IPS DF 6.9 (cell line): ENCODE results near the gene SDR9C7.
"Not testable (repeated sequence)": the region's sequence is repeated elsewhere in the genome, so short reads cannot be mapped to it uniquely, and the experiment has no call there.

Source experiments
- DNase-seq: peaks from one replicate; pipeline ENCODE4 v3.0.0-alpha.2; 2013; ENCODE audit warnings: low read depth, low spot score
- H3K27ac ChIP-seq: one replicate; pipeline ENCODE4 v1.5.1; 2013; ENCODE audit warnings: low read length, control low read depth
- H3K27me3 ChIP-seq: 2 replicates; pipeline ENCODE4 v1.6.1; 2013; ENCODE audit warnings: mild to moderate bottlenecking, low read length; ENCODE audit not compliant: control insufficient read depth, insufficient read depth
- H3K36me3 ChIP-seq: 2 replicates; pipeline ENCODE4 v1.6.1; 2013; ENCODE audit warnings: low read length; ENCODE audit not compliant: control insufficient read depth, insufficient read depth
- H3K4me1 ChIP-seq: 2 replicates; pipeline ENCODE4 v1.6.1; 2013; ENCODE audit warnings: low read length; ENCODE audit not compliant: control insufficient read depth, insufficient read depth
- H3K4me3 ChIP-seq: 2 replicates; pipeline ENCODE4 v1.5.1; 2013; ENCODE audit warnings: mild to moderate bottlenecking, low read length
- H3K9me3 ChIP-seq: 2 replicates; pipeline ENCODE4 v1.6.1; 2013; ENCODE audit warnings: low read length, inconsistent platforms; ENCODE audit not compliant: control insufficient read depth, insufficient read depth
- WGBS: extraction: QIAGEN DNeasy Blood & Tissue Kit; methylation state at CpG from one replicate; pipeline ENCODE4 v1.1.7; 2013; ENCODE audit warnings: mixed read lengths, missing lambda C conversion rate; ENCODE audit not compliant: insufficient read length, insufficient coverage; 5-methylcytosine and 5-hydroxymethylcytosine counted together

SDR9C7 gene

DNA sequence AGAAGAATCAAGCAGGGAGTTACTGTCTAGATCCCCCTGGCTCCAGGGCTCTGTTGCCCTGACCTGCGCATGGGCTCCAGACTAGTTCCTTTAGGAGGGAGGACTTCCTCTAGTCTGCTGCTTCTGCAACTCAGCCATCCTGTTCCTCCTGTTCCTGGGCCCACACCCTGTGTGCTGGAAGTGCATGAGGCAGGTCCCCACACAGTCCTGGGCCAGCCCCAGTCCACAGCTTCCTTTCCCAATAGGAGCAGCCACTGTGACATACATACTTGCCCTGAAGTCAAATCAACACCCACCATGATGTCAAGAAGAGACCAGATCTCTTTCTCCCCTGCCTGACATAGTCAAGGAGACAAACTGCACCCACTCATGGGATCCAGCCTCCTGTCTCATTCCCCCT, 1.3 kb downstream of the SDR9C7 start:
- DNase-seq = no peak
- WGBS = no CpG with 5 or more reads among the region's 1 CpG
- Histone ChIP-seq H3K4me3 (no peak overlapping the region), H3K9me3 (no peaks in the 10 kb centered on the region), H3K27me3 (no peaks in the 10 kb centered on the region), H3K36me3 (no peaks in the 10 kb centered on the region), H3K4me1 (no peaks in the 10 kb centered on the region; the same call in 1 of the 2 replicates), H3K27ac (no peak overlapping the region)

DNA sequence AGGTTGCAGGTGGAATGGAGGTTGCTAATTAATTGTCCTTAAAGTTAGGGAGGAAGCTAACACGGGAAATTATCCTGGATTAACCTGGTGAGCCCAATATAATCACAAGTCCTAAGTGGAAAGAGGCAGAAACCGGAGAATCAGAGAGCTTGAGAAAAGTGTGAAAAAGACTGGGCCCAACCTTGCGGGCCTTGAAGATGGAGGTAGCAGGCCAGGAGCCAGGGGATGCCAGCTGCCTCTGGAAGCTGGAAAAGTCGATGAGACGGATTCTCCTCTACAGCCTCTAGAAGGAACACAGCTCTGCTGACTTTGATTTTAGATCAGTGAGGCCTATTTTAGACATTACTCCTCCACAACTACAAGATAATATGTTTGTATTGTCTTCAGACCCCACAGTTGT, 2.1 kb downstream of the SDR9C7 start:
- Histone ChIP-seq H3K27ac (no peak overlapping the region), H3K27me3 (no peaks in the 10 kb centered on the region), H3K9me3 (no peaks in the 10 kb centered on the region), H3K4me1 (no peaks in the 10 kb centered on the region; the same call in 1 of the 2 replicates), H3K4me3 (no peak overlapping the region), H3K36me3 (no peaks in the 10 kb centered on the region)
- no CpG with 5 or more reads among the region's 5 CpGs for WGBS
- DNase-seq = no peak

DNA sequence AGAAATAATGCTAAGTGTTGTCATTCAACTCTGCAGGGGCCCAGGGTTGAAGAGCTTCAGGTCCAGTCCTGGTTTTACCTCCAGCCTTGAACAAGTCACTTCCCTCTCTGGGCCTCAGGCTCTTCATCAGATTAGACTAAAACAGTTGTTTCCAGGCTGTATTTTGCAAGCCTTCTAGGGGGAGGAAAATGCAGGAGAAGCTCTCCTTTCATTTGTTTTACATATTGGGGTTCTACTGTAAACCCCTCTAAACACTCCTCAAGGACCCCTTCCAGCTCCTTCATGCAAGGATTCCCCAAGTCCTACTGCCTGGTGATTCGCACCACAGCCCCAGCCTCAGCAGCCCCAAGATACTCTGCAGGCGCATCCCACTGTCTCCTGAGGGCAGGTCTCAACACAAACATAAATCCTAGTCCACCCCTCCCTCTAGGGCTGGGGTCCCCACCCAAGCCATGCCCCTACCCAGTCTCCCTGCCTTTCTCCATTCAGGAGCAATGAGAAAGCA, 2.7 kb downstream of the SDR9C7 start:
- no peaks in the 10 kb centered on the region for H3K27me3 ChIP-seq

DNA sequence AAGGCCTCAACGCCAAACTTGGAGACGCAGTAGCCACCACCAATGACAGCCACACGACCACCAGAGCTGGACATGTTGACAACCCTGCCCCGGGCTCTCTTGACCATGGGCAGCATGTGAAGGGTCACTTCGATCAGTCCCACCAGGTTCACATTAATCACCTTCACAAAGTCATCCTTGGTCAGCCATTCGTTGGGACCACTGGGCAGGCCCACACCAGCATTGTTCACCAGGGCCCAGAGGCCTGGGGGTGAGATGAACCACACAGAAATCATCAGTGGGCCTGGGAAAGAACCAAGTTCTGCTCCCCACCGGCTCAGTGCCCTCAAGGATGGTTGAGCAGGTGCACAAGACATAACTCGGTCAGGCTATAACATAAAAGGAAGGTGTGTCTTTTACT, 4.0 kb downstream of the SDR9C7 start:
- no CpG with 5 or more reads among the region's 8 CpGs for WGBS
- DNase-seq = no peak
- no peaks in the 10 kb centered on the region; the same call in 1 of the 2 replicates for H3K4me1 ChIP-seq

More for the DNA sequence above, 2.7 kb downstream of the SDR9C7 start:
- WGBS = no CpG with 5 or more reads among the region's 2 CpGs
- H3K4me1 ChIP-seq = no peaks in the 10 kb centered on the region; the same call in 1 of the 2 replicates
- H3K36me3 ChIP-seq = no peaks in the 10 kb centered on the region
- no peak overlapping the region for H3K27ac ChIP-seq
- H3K4me3 ChIP-seq = no peak overlapping the region
- no peaks in the 10 kb centered on the region for H3K9me3 ChIP-seq
- peak; percentile 25 for DNase-seq

DNA sequence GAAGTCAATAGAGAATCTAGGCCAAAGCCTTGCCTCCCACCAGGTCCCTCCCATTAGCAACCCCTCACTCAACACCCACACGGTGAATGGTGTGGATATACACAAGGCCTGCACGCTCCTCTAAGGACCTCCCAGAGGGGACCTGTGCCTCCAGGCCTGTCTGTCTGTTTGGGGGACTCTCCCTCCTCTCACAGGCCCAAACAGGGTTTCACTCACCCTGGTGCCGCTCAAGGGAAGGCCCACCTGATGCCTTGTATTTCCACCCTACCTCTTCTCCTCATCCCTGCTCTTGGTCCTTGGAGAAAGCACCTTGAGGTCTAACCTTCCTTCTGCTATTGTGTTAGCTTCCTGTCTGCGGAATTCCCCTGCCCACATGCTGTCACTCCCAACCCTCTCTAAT, 4.4 kb downstream of the SDR9C7 start:
- Histone ChIP-seq H3K27me3 (no peaks in the 10 kb centered on the region), H3K36me3 (no peaks in the 10 kb centered on the region), H3K9me3 (no peaks in the 10 kb centered on the region), H3K4me1 (no peaks in the 10 kb centered on the region; the same call in 1 of the 2 replicates), H3K27ac (no peak overlapping the region), H3K4me3 (no peak overlapping the region)
- no peak for DNase-seq
- WGBS = no CpG with 5 or more reads among the region's 4 CpGs

More for the DNA sequence above, 4.0 kb downstream of the SDR9C7 start:
- no peaks in the 10 kb centered on the region for H3K27me3 ChIP-seq
- H3K9me3 ChIP-seq = no peaks in the 10 kb centered on the region
- H3K27ac ChIP-seq = no peak overlapping the region
- H3K36me3 ChIP-seq = no peaks in the 10 kb centered on the region
- H3K4me3 ChIP-seq = no peak overlapping the region

DNA sequence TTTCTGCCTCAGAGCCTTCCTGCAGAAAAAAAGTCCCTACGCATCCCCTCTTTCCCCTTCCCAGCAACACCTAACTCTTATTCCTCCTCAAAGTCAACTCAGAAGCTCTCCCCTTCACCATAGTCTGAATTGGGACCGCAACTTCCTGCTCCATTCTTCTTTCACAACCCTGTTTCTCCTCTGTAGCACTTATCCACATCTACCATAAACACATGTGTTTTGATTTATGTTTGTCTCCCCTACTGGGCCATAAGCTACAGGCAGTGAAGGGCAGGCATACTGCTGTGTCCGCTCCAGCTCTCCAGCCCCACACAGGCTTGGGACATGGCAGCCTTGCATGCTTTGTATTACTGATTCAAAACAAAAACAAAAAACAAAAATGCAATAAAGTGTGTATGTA, 5.9 kb downstream of the SDR9C7 start:
- Histone ChIP-seq H3K4me1 (no peaks in the 10 kb centered on the region; the same call in 1 of the 2 replicates), H3K9me3 (no peaks in the 10 kb centered on the region), H3K4me3 (no peak overlapping the region), H3K36me3 (no peaks in the 10 kb centered on the region), H3K27ac (no peak overlapping the region), H3K27me3 (no peaks in the 10 kb centered on the region)
- WGBS = no CpG with 5 or more reads among the region's 3 CpGs
- DNase-seq = no peak

DNA sequence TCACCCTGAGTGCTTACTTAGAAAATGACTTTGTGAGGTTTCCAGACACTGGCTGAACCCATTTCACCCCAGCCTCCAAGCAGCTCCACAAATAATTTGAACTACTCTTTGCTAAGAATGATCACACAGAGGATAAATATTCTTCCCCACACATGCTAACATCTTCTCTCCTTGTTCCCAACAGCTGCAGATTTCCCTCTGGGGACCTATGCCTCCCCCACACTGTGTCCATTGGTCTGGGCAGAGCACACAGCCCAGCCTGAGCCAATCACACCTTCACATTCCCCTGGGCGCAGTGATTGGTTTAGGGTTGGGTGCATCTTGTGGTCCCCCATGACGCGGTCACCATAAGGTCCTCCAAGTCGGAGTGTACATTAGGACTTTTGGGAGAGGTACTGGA, 6.9 kb downstream of the SDR9C7 start:
- no peaks in the 10 kb centered on the region; the same call in 1 of the 2 replicates for H3K4me1 ChIP-seq
- WGBS = no CpG with 5 or more reads among the region's 4 CpGs
- no peak for DNase-seq
- H3K4me3 ChIP-seq = no peak overlapping the region
- no peaks in the 10 kb centered on the region for H3K36me3 ChIP-seq
- no peaks in the 10 kb centered on the region for H3K9me3 ChIP-seq
- no peaks in the 10 kb centered on the region for H3K27me3 ChIP-seq
- no peak overlapping the region for H3K27ac ChIP-seq

DNA sequence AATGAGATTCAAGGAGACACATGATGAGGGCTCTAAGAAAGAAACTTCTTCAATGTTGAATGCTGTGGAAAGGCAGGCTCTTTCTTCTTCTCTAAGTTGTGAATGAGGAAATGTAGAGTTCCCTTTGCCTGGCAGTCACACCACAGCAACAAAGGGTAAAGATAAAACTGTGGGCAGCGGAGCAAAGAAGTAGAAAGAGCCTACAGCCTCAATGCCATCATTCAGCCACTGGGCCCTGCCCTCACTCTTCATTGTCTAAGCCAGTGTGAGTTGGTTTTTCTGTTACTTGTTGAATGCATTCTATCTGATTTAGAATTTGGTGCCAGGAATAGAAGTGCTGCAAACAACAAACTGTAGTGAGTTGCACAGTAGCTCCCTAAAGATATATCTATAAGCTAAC, 12.2 kb downstream of the SDR9C7 start:
- H3K9me3 ChIP-seq = no peaks in the 10 kb centered on the region
- DNase-seq = no peak
- no peak overlapping the region for H3K4me3 ChIP-seq
- H3K36me3 ChIP-seq = no peaks in the 10 kb centered on the region
- no peaks in the 10 kb centered on the region for H3K4me1 ChIP-seq
- no peak overlapping the region for H3K27ac ChIP-seq
- H3K27me3 ChIP-seq = no peaks in the 10 kb centered on the region
- WGBS = no CpG with 5 or more reads among the region's 1 CpG

DNA sequence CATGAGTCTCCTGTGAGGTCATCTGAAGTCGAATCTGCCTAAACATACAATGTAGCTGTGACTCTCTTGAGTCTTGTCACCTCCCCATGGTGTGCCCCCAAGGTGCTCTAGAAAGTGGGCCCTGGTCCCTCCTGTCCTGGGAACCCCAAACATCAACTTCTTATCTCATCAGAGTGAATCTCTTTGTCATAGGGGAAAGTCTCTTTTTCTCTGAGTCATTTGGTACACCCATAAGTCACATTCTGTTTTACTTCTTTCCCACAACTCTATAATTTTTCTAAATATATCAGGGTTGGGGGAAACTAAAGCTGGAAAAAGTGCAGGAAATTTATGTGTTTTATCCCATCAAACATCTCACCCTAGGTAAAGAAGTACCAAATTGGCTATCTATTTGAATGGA, 12.9 kb downstream of the SDR9C7 start:
- WGBS = no CpG with 5 or more reads among the region's 1 CpG
- no peak for DNase-seq
- no peaks in the 10 kb centered on the region for H3K36me3 ChIP-seq
- no peak overlapping the region for H3K27ac ChIP-seq
- H3K4me1 ChIP-seq = no peaks in the 10 kb centered on the region
- no peak overlapping the region for H3K4me3 ChIP-seq
- H3K9me3 ChIP-seq = no peaks in the 10 kb centered on the region
- no peaks in the 10 kb centered on the region for H3K27me3 ChIP-seq

DNA sequence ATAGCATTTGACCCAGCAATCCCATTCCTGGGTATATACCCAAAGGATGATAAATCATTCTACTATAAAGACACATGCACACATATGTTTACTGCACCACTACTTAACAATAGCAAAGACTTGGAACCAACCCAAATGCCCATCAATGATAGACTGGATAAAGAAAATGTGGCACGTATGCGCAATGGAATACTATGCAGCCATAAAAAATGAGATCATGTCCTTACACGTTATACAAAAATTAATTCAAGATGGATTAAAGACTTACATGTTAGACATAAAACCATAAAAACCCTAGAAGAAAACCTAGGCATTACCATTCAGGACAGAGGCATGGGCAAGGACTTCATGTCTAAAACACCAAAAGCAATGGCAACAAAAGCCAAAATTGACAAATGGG, 16.1 kb downstream of the SDR9C7 start:
- not testable (repeated sequence) for H3K36me3 ChIP-seq

DNA sequence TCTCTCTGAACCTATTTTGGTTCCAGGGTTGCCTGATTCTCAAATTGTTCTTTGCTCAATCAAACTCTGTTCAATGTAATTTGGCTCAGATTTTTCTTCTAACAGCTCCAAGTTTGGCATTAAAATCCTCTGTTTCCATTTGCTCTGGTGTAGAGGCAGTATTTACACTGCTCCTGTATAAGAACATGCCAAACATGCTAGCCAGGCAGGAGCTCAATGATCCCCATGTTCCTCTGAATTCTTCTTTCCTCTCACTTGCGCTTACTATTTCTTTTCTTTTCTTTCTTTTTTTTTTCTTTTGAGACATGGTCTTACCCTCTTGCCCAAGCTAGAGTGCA, 17.2 kb downstream of the SDR9C7 start:
- Histone ChIP-seq H3K9me3 (no peaks in the 10 kb centered on the region), H3K36me3 (no peaks in the 10 kb centered on the region), H3K27me3 (no peaks in the 10 kb centered on the region), H3K4me1 (no peaks in the 10 kb centered on the region), H3K4me3 (no peak overlapping the region), H3K27ac (no peak overlapping the region)
- WGBS = no CpG with 5 or more reads among the region's 1 CpG
- DNase-seq = no peak

More for the DNA sequence above, 16.1 kb downstream of the SDR9C7 start:
- H3K9me3 ChIP-seq, DNase-seq, H3K27me3 ChIP-seq, H3K27ac ChIP-seq, H3K4me3 ChIP-seq, H3K4me1 ChIP-seq: not testable (repeated sequence)
- whole genome bisulfite sequencing = no CpG with 5 or more reads among the region's 3 CpGs
